Measurements from ENCODE around the gene RNGTT.
"Not testable (repeated sequence)": the region's sequence is repeated elsewhere in the genome, so short reads cannot be mapped to it uniquely, and the experiment has no call there.

RNGTT gene

DNA sequence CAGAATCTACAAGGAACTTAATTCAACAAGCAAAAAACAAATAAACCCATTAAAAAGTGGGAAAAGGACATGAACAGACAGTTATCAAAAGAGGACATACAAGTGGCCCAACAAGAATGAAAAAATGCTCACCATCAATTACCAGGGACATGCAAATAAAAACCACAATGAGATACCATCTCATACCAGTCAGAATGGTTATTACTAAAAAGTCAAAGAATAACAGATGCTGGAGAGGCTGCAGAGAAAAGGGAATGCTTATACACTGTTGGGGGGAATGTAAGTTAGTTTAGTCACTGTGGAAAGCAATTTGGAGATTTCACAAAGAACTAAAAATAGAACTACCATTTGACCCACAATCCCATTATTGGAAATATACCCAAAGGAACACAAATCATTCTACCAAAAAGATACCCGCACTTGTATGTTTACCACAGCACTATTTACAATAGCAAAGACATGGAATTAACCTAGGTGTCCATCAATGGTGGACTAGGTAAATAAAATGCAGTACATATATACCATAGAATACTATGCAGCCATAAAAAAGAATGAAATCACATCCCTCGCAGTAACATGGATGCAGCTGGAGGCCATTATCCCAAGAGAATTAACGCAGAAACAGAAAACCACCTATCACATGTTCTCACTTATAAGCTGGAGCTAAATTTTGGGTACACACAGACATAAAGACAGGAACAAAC, 48.4 kb downstream of the RNGTT start:
- DNase-seq: no peak

DNA sequence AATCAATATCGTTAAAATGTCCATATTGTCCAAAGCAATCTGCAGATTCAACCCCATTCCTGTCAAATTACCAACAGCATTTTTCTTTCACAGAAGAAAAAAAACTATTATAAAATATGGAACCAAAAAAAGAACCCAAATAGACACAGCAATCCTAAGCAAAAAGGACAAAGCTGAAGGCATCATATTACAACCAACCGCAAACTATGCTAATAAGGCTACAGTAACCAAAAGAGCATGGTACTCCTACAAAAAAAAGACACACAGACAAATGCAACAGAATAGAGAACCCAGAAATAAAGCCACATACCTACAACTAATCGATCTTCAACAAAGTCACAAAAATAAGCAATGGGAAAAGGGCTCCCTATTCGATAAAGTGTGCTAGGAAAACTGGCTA, 49.2 kb downstream of the RNGTT start:
- DNase-seq: no peak

DNA sequence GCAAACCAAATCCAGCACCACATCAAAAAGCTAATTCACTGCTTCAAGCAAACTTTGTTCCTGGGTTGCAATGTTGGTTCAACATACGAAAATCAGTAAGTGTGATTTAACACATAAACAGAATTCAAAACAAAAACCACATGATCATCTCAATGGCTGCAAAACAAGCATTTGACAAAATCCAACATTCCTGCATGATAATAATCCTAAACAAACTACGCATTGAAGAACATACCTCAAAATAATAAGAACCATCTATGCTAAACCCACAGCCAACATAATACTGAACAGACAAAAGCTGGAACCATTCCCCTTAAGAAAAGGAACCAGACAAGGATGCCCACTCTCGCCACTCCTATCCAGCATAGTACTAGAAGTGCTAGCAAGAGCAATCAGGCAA, 49.9 kb downstream of the RNGTT start:
- no peak for DNase-seq

DNA sequence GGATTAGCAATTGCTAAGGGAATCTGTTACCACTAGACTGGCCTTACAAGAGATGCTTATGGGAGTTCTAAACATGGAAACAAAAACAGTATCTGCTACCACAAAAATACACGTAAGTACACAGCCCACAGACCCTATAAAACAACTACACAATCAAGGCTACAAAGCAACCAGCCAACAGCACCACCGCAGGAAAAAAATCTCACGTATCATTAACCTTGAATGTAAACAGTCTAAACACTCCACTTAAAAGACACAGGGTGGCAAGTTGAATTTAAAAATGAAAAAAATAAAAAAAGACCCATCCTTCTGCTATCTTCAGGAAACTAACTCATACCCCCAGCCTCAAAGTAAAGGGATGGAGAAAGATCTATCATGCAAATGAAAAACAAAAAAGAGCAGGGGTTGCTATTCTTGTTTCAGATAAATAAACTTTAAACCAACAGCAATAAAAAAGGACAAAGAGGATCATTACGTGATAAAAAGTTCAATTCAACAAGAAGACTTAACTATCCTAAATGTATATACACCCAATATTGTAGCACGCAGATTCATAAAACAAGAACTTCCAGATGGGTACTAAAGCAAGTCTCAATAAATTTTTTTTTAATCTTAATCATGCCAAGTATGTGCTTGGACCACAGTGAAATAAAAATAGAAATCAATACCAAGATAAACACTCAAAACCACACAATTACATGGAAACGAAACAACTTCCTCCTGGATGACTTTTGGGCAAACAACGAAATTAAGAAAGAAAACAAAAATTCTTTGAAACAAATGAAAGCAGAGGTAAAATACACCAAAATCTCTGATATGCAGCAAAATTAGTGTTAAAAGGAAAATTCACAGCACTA, 52.3 kb downstream of the RNGTT start:
- no peak for DNase-seq

DNA sequence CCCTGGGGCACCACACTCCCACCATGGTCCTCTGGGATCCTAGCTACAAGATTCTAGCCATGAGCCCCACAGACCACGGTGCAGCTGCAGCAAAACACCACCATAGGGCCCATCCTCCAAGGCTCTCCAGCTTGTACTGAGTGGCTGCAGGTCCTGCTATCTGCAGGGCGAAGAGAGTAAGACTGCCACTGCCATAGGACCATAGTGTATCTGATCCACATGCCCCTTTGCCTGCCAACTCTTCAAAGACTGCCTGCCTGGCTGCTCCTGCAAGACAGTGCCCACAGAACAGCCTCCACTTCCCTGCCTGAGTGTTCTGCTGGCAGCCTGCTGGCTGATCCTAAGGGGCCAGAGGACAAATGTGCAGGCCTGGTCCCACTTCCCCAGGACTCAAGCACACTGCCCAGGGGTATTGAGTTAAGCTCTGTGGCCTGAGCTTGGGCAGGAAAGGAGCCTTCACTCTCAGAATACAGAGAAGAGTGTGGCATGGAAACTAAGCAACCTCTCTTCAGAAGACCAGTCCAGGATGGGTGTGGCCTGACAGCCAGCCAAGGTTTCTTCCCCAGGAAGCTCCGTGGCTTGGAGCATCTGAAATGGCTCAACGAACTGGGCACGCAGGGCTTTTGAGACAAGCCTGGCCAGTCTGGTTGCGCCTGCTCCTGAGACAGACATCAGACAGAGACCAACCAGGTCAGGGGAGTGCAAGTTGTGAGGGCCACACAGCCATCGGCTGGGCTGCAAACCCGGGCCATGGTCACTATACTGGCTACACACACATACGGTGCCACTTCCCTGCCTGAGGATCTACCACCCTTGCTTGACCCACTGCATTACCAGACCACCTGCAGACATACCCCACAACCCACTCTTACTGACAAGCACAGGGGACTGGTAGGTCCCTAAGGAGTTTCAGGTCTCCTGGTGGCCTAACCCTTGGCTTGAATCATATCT, 54.5 kb downstream of the RNGTT start:
- peak in 3 of 56 donors; percentile 0 to 10 (median 4) for DNase-seq

DNA sequence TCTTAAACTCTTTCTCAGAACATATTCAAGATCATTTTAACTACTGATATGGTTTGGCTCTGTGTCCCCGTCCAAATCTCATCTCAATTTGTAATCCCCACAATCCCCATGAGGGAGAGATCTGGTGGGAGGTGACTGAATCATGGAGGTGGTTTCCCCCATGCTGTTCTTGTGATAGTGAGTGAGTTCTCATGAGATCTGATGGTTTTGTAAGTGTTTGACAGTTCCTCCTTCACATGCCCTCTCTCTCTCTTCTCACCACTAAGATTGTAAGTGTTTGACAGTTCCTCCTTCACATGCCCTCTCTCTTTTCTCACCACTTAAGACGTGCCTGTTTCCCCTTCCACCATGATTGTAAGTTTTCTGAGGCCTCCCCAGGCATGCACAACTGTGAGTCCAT, 56.3 kb downstream of the RNGTT start:
- DNase-seq: not testable (repeated sequence)

DNA sequence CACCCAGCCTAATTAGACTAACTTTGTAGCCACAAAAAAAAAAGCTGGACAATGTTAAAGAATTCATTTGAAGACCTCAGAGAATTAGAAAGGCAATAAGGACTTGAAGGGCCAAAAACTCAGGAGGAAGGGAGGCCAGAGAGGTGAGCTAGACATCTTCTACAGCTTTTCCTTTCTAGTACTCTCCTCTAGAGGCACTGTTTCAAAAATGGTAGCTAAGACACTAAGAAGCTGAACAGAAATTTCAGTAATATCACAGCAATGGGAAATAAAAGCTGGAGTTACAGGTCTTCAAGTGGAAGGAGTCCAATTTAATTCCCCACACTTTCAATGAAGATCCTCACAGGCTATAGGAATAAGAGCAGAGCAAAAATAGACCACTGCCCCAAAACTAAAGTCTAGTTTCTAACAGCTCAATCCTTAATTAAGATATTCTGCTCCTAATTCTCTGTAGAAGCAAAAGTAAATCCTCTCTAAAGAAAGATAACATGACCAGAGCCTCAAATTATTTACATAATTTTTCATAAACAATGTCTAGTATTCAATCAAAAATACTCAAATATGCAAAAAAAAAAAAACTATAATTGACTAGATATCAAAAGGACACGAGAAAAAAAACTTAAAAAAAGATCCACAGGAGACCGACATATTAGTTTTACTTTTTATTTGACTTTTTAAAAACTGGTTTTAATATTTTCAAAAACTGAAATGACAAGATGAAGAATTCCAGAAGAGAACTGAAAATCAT, 63.7 kb downstream of the RNGTT start:
- DNase-seq: no peak

DNA sequence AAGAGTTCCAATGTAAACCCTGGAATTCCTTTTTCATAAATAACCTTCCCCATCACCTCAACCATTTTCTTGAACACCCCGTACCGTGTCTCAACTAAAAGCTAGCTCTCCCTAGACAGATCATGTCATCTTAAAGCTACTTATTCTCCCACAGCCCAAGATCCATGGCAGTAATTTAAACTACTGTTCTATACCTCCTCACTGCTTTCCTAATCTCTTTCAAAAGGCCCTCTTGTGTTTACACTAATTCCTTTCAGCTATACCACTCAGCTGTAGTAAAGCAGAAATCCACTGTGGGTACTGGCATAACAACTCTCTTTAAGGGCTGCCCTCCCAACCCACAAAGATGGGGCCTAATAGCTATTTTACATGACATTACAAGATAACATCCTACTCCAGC, 67.5 kb downstream of the RNGTT start:
- DNase-seq: no peak

DNA sequence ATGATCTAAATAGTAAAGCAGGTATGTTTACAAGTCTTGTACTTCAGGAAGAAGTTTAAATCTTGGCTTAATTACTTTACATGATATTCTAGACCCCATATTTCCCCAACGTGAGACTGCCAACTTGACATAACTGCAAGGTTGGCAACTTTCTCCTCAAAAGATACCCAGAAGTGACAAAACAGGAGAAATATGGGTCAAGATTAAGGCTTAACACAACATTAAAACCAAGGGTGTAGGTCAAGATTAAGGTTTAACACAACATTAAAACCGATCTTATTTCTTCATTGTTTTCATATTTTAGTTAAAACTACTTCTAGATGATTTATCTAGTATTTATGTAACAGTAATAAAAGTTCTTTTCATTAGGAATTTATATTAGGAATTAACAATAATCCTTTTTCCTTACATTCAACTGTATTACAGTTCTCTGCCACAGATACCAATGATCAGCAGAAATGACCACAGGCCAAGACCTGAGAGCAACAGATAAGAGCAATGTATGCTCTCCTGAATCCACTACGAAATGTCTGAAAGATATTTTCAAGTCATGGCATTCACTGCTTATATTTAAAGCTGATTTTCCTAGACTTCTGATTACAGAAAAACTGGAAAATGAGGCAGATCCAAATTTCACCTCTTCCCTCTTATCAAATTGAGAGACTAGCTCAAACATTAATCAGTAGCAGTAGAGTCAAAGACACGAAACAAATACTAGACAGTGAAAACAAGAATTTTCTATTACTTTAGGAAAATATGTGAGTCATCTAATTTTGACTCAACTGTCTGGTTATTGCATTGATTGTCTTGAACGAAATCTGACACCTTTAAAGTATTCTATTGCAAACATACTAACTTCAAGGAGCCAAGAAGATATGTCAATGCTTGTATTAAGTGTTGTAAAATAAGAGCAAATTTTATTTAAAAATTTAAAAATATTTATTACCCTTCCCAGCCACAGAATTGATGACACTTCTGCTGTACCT, 72.3 kb downstream of the RNGTT start:
- DNase-seq: no peak

DNA sequence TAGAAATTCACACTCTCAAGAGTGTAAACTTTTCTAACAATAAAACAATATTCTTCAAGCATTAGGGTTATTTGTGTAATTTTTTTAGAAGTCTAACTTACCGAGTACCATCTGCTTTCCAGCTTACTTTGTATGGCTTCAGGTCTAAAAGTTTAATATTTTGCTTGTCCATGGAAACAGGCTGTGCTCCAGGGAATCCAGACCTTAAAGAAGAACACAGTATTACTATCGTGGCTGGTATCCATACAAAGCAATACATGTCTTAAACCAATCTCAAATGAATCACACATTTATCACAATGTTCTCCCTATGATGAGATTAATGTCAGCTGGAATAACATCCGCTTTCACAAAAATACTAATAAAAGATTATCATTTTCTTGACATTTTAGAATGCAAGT, 73.0 kb downstream of the RNGTT start:
- DNase-seq: no peak

DNA sequence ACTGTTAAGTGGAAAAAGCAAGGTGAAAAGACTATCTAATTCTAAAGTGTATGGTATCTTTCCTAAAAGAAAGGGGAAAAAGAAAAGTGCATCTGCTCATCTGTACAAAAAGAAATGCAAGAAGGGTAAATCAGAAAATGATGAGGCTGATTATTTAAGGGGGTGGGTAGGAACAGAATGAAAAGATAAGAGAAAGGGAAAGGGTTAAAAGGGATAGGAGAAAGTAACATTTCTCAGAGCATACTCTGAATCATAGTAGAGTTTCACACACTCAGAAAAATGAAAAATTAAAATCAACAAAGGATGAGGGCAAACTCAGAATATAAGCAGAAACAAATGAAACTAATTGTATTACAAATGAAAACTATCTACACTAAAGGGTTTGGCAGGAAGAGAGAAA, 79.1 kb downstream of the RNGTT start:
- no peak for DNase-seq

DNA sequence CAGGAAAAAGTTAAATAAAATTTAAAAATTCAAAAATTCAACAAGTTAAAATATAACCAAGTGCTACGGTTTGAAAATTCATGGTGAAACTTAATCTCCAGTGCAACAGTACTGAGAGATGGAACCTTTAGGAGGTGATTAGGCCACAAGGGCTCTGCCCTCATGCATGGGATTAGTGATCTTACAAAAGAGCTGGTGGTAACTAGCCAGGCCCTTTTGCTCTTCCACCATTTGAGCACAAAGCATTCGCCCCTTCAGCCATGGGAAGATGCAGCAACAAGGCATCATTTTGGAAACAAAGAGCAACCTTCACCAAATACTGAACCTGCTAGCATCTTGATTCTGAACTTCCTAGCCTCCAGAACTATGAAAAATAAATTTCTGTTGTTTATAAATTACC, 80.9 kb downstream of the RNGTT start:
- no peak for DNase-seq

DNA sequence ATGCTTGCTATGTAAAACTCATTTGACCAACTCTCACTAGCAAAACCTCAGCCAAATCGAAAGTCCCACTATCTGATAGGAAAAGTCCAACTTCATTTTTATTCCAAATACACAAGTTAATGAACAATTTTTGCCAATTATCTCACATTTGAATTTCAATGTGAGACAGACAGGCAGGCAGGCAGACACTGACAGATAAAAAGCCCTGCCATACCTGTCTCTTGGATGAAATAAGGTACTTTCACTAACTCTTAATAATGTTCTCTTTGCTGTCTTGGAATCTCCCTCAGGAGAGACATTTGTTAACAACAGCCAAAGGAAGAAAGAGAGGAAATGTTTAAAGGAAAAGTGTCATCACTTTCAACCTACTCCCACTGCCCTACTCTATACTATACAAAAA, 82.0 kb downstream of the RNGTT start:
- no peak for DNase-seq

DNA sequence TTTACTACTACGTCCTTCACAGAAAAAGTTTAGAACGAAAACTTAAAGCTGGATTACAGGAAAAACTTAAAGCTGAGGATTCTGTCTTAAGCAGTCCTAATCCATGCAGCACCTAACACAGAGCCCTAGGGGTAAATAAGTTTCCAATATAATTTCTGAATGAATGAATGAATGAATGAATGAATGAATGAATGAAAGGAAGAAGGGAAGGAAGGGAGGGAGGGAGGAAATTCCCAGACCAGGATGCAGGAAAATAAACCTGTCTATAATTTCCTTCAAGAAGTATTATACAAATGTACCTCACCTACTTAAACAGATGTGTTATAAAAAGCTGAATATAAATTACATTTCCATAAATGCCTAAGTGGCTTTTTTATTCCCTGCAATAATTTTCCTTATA, 83.4 kb downstream of the RNGTT start:
- DNase-seq: no peak

DNA sequence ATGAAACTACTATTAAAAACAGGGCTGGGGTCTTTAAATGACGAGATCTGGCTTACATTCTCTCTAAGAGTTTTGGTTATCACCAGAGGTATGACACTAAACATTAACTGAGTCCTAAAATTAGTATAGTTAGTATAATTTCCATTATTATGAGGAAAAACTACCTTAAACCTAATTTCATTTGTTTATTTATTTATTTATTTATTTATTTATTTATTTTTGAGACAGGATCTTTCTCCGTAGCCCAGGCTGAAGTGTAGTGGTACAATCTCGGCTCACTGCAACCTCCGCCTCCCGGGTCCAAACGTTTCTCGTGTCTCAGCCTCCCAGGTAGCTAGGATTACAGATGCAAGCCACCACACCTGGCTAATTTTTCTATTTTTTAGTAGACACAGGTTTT, 85.5 kb downstream of the RNGTT start:
- DNase-seq: no peak

DNA sequence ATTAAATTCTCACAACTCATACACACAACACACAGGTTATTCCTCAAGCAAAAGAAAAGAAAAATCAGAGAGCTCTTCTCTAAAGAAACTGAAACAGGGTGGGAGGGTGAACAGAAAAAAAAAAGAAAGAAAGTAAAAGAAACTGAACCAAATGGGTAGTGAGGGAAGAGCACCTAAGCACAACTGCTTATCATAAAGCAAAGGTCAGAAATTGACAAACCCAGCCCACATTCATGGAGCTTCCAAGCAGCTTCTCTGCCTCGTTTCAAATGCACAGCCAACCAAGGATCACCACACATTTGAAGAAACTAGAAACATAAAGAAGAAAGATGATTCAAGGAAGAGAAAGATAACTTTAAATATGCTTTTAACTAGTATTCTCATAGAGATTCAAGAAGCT, 90.5 kb downstream of the RNGTT start:
- no peak for DNase-seq

DNA sequence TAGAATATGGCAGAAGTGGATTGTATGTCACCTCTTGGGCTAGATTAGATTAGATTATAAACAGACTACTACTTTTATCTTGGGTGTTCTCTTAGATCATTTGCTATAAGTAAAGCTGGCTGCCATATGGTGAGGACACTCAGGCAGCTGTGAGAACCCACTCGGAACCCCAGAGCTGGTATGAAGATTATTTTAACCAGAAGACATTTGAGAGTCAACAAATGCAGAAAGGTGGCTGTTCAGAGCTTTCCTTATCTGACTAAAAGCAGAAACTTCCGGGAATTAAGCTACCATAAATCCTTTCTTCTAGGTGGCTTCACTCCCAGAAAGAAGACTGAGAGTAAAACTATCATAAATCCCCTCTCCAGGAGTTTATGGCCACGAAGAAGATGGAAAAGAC, 91.9 kb downstream of the RNGTT start:
- DNase-seq: no peak

DNA sequence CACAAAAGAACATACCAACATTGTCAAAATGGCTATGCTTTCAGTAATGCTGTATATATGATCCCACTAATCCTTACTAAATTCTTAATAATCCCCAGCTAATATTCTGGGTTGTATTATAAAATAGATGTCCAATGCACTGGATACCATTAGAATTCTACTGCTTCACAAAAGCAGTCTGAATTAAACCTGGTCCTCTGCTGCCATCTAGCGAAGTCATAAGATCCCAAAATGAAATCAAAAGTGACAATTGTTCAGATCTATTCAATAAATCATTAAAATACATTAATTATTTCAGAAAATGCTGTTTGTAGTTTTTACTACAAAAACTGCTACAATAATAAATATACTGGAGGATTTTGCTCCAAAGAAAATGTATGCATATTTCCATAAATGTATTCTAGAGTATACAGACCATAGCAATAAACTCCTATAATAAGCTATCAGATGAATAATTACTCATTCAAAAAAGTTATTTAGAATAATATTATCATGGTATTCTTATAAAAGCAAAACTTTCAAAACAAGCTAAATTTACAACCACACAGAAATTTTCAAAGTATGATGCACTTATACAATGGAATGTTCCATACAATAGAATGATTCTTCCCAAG, 92.6 kb downstream of the RNGTT start:
- peak in 7 of 56 donors; percentile 0 to 67 (median 3) for DNase-seq

DNA sequence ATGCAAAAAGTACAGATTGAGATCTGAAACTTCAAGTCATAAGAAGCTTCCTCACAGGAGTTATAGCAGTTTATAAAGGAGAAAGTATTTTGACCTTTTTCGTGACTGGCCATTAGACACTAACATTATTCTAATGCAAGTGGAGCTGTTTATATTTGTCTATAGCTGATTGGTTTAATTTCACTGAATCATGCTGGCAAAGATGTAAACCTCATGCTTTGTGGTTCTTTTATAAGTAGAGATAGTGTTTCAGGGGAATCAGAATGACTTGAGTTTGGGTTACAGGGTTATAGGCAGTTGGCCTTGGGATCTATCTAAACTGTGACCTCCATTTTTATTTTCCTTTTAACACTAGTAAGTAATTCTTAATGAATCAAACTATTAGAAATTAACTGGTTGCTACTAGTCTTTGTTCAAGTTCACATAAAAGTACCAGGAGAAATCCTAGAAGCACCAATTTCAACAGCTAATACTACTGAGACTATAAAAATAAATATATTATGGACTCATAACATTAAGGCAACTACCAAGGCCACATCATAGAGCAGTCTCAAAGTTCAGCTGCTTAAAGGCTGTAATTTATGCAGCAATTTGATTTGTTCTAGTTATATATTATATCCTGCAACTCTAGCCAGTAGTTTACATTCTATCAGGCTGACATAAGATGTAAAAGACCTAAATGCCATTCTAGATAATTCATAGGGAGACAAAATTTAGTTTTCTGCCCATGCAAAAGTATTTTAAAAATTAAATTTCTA, 94.0 kb downstream of the RNGTT start:
- no peak for DNase-seq
